Measurements from ENCODE around the gene PRLR. TPM values are rescaled to one million over a fixed set of nuclear protein-coding genes. Genes with fewer than 3 reads are reported as not detected.

The PRLR gene
- total and polyA plus RNA-seq, 10 of the 15 experiments (the other 5 are each of a cell fraction or from before 2014, with no cell fraction given), result 0.03 to 8.1 (median 0.20) TPM

- TF ChIP-seq RELB (IDR thresholded peaks at IDR 0.05; ENCODE audit: low read depth) (0 out of 2 replicates have a peak, but pooled peaks have one; percentile 26), SPI1 (IDR thresholded peaks at IDR 0.05; ENCODE audit: borderline replicate concordance, insufficient read depth, low read depth, low read length) (no peak), DPF2 (IDR thresholded peaks at IDR 0.05) (0 out of 2 replicates have a peak, but pooled peaks have one; percentile 72), JUND (IDR thresholded peaks at IDR 0.05; ENCODE audit: low read depth, low read length) (no peak), BHLHE40 (IDR thresholded peaks at IDR 0.05; ENCODE audit: borderline replicate concordance in 1 of 2, low read depth in 2 of 2, low read length in 1 of 2) (no peak), RB1 (IDR thresholded peaks at IDR 0.05; ENCODE audit: borderline replicate concordance) (no peak), TCF3 (IDR thresholded peaks at IDR 0.05; ENCODE audit: borderline replicate concordance, insufficient read depth, low read depth, low read length) (no peak), ZZZ3 (IDR thresholded peaks at IDR 0.05; ENCODE audit: control insufficient read depth, insufficient read length, low read depth) (no peak), STAT1 (conservative IDR thresholded peaks at IDR 0.05) (no peak), CEBPB (IDR thresholded peaks at IDR 0.05; ENCODE audit: borderline replicate concordance in 1 of 2, low read depth in 2 of 2, low read length in 2 of 2) (no peak), EP300 (IDR thresholded peaks at IDR 0.05; ENCODE audit: borderline replicate concordance in 1 of 2, control insufficient read depth in 1 of 2, low read depth in 2 of 2, low read length in 2 of 2) (peak in 1 of 2 experiments; percentile 13; a peak in 1 of 4 replicates), SIX5 (IDR thresholded peaks at IDR 0.05; ENCODE audit: low read depth, low read length, severe bottlenecking) (no peak), NR2C2 (IDR thresholded peaks at IDR 0.05; ENCODE audit: borderline replicate concordance, control insufficient read depth, insufficient read length, low read depth) (no peak)
- TF ChIP-seq, protein P1, sequence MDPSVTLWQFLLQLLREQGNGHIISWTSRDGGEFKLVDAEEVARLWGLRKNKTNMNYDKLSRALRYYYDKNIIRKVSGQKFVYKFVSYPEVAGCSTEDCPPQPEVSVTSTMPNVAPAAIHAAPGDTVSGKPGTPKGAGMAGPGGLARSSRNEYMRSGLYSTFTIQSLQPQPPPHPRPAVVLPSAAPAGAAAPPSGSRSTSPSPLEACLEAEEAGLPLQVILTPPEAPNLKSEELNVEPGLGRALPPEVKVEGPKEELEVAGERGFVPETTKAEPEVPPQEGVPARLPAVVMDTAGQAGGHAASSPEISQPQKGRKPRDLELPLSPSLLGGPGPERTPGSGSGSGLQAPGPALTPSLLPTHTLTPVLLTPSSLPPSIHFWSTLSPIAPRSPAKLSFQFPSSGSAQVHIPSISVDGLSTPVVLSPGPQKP (IDR thresholded peaks at IDR 0.05; ENCODE audit: low read depth, low read length), result no peak
Measured at GRCh38 chr5:35246900-35247647, 16.8 kb upstream of the PRLR start (continued).
